ENCODE data around the gene ELOVL1. TPM values are rescaled to one million over a fixed set of nuclear protein-coding genes. Genes with fewer than 3 reads are reported as not detected.

Gene ELOVL1
- polyA plus RNA-seq, 2 of the 4 experiments (the other 2 are of a cell fraction): 105 to 124 TPM

DNA sequence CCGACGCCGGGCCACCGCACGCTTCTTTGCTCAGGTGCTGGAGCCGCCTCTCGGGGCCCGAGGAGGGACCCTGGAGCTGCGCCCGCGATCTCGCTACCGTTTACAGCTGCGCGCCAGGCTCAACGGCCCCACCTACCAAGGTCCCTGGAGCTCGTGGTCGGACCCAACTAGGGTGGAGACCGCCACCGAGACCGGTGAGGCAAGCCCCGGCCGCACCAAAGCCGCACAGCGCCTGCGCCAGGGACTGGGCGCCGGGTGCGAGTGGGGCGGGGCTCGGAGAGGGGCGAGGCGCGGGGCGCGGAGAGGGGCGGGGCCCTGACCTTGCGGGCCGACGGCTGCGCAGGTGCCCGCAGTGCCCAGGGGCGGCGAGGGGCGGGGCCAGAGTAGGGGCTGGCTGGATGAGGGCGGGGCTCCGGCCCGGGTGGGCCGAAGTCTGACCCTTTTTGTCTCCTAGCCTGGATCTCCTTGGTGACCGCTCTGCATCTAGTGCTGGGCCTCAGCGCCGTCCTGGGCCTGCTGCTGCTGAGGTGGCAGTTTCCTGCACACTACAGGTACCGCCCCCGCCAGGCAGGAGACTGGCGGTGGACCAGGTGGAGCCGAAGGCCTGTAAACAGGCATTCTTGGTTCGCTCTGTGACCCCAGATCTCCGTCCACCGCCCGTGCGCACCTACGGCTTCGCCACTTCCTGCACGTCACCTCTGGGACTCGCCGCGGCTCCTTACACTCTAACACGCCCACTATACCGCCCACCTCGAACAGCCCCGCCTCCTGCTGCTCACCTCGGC lies 18.8 kb downstream of the ELOVL1 start:
- Histone ChIP-seq H3K9me3 (no peaks in the 10 kb centered on the region), H3K4me1 (peaks cover 9% of the 10 kb centered on the region; the same call in 2 of the 3 replicates), H3K4me3 (peak overlapping the region; percentile 70), H3K4me2 (peak overlapping the region; percentile 82), H3K27ac (peak overlapping the region; percentile 96 to 99)
- whole genome bisulfite sequencing (ENCODE audit: missing lambda C conversion rate): 0% methylated on average over 12 of the region's 72 CpGs
- DNase-seq (ENCODE audit: low read depth in 1 of 2, low spot score in 1 of 2) (peak; percentile 79 to 89), FAIRE-seq (no peak), ATAC-seq (peak; percentile 93)
- ChIA-PET CTCF (no interaction called here), POLR2A (interaction anchor here (0.9 to 1.9 kb wide), 8 partner anchors 9 to 411 kb away, joined by 3 to 18 read pairs (median 4); partner anchors contain the start of genes CDC20 and ELOVL1)
- TF ChIP-seq, protein P1, sequence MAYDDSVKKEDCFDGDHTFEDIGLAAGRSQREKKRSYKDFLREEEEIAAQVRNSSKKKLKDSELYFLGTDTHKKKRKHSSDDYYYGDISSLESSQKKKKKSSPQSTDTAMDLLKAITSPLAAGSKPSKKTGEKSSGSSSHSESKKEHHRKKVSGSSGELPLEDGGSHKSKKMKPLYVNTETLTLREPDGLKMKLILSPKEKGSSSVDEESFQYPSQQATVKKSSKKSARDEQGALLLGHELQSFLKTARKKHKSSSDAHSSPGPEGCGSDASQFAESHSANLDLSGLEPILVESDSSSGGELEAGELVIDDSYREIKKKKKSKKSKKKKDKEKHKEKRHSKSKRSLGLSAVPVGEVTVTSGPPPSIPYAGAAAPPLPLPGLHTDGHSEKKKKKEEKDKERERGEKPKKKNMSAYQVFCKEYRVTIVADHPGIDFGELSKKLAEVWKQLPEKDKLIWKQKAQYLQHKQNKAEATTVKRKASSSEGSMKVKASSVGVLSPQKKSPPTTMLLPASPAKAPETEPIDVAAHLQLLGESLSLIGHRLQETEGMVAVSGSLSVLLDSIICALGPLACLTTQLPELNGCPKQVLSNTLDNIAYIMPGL (CRISPR knock-in tag; IDR thresholded peaks at IDR 0.05; ENCODE audit: borderline replicate concordance): no peak
- TF ChIP-seq CBX8 (IDR thresholded peaks at IDR 0.05): no peak
- TF ChIP-seq ELK1 (IDR thresholded peaks at IDR 0.05; ENCODE audit: low read depth, low read length): no peak
- peak in 1 of 2 experiments; percentile 75; a peak in 4 of 5 replicates for TF ChIP-seq JUN (IDR thresholded peaks at IDR 0.05)
- no peak for TF ChIP-seq JUNB (IDR thresholded peaks at IDR 0.05)
- no peak for TF ChIP-seq ZC3H11A (IDR thresholded peaks at IDR 0.05)
- TF ChIP-seq KDM1A (IDR thresholded peaks at IDR 0.05; ENCODE audit: low read depth): no peak
- TF ChIP-seq ZSCAN20 (CRISPR knock-in tag; IDR thresholded peaks at IDR 0.05): no peak
- no peak for TF ChIP-seq NPAS2 (CRISPR knock-in tag; IDR thresholded peaks at IDR 0.05; ENCODE audit: borderline replicate concordance)
- no peak for TF ChIP-seq USF2 (IDR thresholded peaks at IDR 0.05)
- peak; percentile 48; the same call in 1 of the 2 replicates for TF ChIP-seq PHF8 (IDR thresholded peaks at IDR 0.05; ENCODE audit: borderline replicate concordance, low read depth)
- TF ChIP-seq CEBPB (IDR thresholded peaks at IDR 0.05): no peak
- TF ChIP-seq HDAC2 (IDR thresholded peaks at IDR 0.05): no peak
- 0 out of 2 replicates have a peak, but pooled peaks have one; percentile 27 for TF ChIP-seq RFX5 (IDR thresholded peaks at IDR 0.05)
- no peak for TF ChIP-seq HOXB13 (CRISPR knock-in tag; IDR thresholded peaks at IDR 0.05; ENCODE audit: low read depth)
- no peak for TF ChIP-seq SMC3 (IDR thresholded peaks at IDR 0.05)
- TF ChIP-seq FOSL2 (IDR thresholded peaks at IDR 0.05): no peak
- no peak for TF ChIP-seq FOSL2 (CRISPR knock-in tag; IDR thresholded peaks at IDR 0.05)
- TF ChIP-seq NR3C1 (IDR thresholded peaks at IDR 0.05): no peak
- no peak for TF ChIP-seq TFCP2L1 (CRISPR knock-in tag; IDR thresholded peaks at IDR 0.05)
- TF ChIP-seq, protein P2, sequence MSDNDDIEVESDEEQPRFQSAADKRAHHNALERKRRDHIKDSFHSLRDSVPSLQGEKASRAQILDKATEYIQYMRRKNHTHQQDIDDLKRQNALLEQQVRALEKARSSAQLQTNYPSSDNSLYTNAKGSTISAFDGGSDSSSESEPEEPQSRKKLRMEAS (IDR thresholded peaks at IDR 0.05): peak; percentile 79
- TF ChIP-seq MAZ (IDR thresholded peaks at IDR 0.05; ENCODE audit: borderline replicate concordance, low read depth, low read length): 0 out of 2 replicates have a peak, but pooled peaks have one; percentile 5
- TF ChIP-seq ZNF302 (CRISPR knock-in tag; IDR thresholded peaks at IDR 0.05): no peak
- TF ChIP-seq CHD2 (IDR thresholded peaks at IDR 0.05; ENCODE audit: low read length, partially characterized antibody): no peak
- TF ChIP-seq MYC (IDR thresholded peaks at IDR 0.05; ENCODE audit: borderline replicate concordance, low read length): 0 out of 2 replicates have a peak, but pooled peaks have one; percentile 58
- TF ChIP-seq FOSB (CRISPR knock-in tag; IDR thresholded peaks at IDR 0.05): no peak
- no peak for TF ChIP-seq CBX2 (IDR thresholded peaks at IDR 0.05; ENCODE audit: borderline replicate concordance, low read depth)
- no peak for TF ChIP-seq TP53 (CRISPR knock-in tag; IDR thresholded peaks at IDR 0.05)
- TF ChIP-seq, protein P3, sequence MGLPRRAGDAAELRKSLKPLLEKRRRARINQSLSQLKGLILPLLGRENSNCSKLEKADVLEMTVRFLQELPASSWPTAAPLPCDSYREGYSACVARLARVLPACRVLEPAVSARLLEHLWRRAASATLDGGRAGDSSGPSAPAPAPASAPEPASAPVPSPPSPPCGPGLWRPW (IDR thresholded peaks at IDR 0.05): no peak
- no peak for TF ChIP-seq SREBF2 (IDR thresholded peaks at IDR 0.05)
- TF ChIP-seq POLR2A (IDR thresholded peaks at IDR 0.05; ENCODE audit: low read length): peak; percentile 70
- no peak for TF ChIP-seq EP300 (IDR thresholded peaks at IDR 0.05)
- peak; percentile 74 for TF ChIP-seq MAFK (IDR thresholded peaks at IDR 0.05; ENCODE audit: partially characterized antibody)
- TF ChIP-seq EHMT2 (IDR thresholded peaks at IDR 0.05; ENCODE audit: low read depth): no peak
- TF ChIP-seq, protein P4, sequence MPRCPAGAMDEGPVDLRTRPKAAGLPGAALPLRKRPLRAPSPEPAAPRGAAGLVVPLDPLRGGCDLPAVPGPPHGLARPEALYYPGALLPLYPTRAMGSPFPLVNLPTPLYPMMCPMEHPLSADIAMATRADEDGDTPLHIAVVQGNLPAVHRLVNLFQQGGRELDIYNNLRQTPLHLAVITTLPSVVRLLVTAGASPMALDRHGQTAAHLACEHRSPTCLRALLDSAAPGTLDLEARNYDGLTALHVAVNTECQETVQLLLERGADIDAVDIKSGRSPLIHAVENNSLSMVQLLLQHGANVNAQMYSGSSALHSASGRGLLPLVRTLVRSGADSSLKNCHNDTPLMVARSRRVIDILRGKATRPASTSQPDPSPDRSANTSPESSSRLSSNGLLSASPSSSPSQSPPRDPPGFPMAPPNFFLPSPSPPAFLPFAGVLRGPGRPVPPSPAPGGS (IDR thresholded peaks at IDR 0.05): 0 out of 3 replicates have a peak, but pooled peaks have one; percentile 17
- TF ChIP-seq CHD4 (IDR thresholded peaks at IDR 0.05; ENCODE audit: borderline replicate concordance): no peak
- TF ChIP-seq, protein P5, sequence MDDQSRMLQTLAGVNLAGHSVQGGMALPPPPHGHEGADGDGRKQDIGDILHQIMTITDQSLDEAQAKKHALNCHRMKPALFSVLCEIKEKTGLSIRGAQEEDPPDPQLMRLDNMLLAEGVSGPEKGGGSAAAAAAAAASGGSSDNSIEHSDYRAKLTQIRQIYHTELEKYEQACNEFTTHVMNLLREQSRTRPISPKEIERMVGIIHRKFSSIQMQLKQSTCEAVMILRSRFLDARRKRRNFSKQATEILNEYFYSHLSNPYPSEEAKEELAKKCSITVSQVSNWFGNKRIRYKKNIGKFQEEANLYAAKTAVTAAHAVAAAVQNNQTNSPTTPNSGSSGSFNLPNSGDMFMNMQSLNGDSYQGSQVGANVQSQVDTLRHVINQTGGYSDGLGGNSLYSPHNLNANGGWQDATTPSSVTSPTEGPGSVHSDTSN (IDR thresholded peaks at IDR 0.05): no peak

All from A549 (cell line).